ENCODE measurements around the gene CMTM6.
"Not testable (repeated sequence)": the region's sequence is repeated elsewhere in the genome, so short reads cannot be mapped to it uniquely, and the experiment has no call there.

The CMTM6 gene

GRCh38 chr3:32498992-32499391 lies 3.7 kb downstream of the CMTM6 start:
- no peak for DNase-seq

- DNase-seq: no peak
These were observed 4.4 kb downstream of the CMTM6 start for GRCh38 chr3:32498252-32498651.

- DNase-seq: no peak
These were observed 7.0 kb downstream of the CMTM6 start for GRCh38 chr3:32495609-32496008.

GRCh38 chr3:32495085-32495484 lies 7.6 kb downstream of the CMTM6 start:
- DNase-seq: no peak

- no peak for DNase-seq
These were observed 8.9 kb downstream of the CMTM6 start for GRCh38 chr3:32493437-32494414.

GRCh38 chr3:32492684-32493436 lies 9.8 kb downstream of the CMTM6 start:
- DNase-seq: no peak

GRCh38 chr3:32488474-32489008 lies 14.1 kb downstream of the CMTM6 start:
- DNase-seq: no peak

- no peak for DNase-seq
These were observed 14.7 kb downstream of the CMTM6 start for GRCh38 chr3:32487781-32488473.

- no peak for DNase-seq
These were observed 18.2 kb downstream of the CMTM6 start for GRCh38 chr3:32484436-32484835.

- no peak for DNase-seq
These were observed 18.9 kb downstream of the CMTM6 start for GRCh38 chr3:32483772-32484171.

GRCh38 chr3:32482693-32483092 lies 20.0 kb downstream of the CMTM6 start:
- no peak for DNase-seq

GRCh38 chr3:32481791-32482631 lies 20.6 kb downstream of the CMTM6 start:
- DNase-seq: no peak

- DNase-seq: no peak
These were observed 22.0 kb downstream of the CMTM6 start for GRCh38 chr3:32480604-32481003.

- DNase-seq: no peak
These were observed 28.5 kb downstream of the CMTM6 start for GRCh38 chr3:32474201-32474600.

- not testable (repeated sequence) for DNase-seq
These were observed 30.5 kb downstream of the CMTM6 start for GRCh38 chr3:32472151-32472550.

GRCh38 chr3:32471246-32471645 lies 31.4 kb downstream of the CMTM6 start:
- no peak for DNase-seq

- DNase-seq: no peak
These were observed 32.3 kb downstream of the CMTM6 start for GRCh38 chr3:32470362-32470761.

GRCh38 chr3:32469151-32469874 lies 33.3 kb downstream of the CMTM6 start:
- DNase-seq: no peak

- DNase-seq: peak; percentile 91
These were observed 35.1 kb downstream of the CMTM6 start for GRCh38 chr3:32467333-32468070.

GRCh38 chr3:32466808-32467207 lies 35.8 kb downstream of the CMTM6 start:
- DNase-seq: not testable (repeated sequence)

- not testable (repeated sequence) for DNase-seq
These were observed 37.9 kb downstream of the CMTM6 start for GRCh38 chr3:32464726-32465125.
